Activated CD4-positive, alpha-beta T cell treated with anti-CD3 and anti-CD28 coated beads, Interleukin-2, Interleukin-4, amounts not matched to agents 100 ng/mL and 50 ng/mL, durations not matched to agents 16 hours and 8 hours (primary cell): ENCODE data around the gene LSM12.
"Not testable (repeated sequence)": the region's sequence is repeated elsewhere in the genome, so short reads cannot be mapped to it uniquely, and the experiment has no call there.

Source experiments
- DNase-seq: peaks from one replicate; pipeline ENCODE4 v3.0.0-alpha.2; 2020; ENCODE audit warnings: low spot score

The LSM12 gene

GRCh38 chr17:44007346-44008204, 58.9 kb downstream of the LSM12 start:
- no peak for DNase-seq

DNA sequence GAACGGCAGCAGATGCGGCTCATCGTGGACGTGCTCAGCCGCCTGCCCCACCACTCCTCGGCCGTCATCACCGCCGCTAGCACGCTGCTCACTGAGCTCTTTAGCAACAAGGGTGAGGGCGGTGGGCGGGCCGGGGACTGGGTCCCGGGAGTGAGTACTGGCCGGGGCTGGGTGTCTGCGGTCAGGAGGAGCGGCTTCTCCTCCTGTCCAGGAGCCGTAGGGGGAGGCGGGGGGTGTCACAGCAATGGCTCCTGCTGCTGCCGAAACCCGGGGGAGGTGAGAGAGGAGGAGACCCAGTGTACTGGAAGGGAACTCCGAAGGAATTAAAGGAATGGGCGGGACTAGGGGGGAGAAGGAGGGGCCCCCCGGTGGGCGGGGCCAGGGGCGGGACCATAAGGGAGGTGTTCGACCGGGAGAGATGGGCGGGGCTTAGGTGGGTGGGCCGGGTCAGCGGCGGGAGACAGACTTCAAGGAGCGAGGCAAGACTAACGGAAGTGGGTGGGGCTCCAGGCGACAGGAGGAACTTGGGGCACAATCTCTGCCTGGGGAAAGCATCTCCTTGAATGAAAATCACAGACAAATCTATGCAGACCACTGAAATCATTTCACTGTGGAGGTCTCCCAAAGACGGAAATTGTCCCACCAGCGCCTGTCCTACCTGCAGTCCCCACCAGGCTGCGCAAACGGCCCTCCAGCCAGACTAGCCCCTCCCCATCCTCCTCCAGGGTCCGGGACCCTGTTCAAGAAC, 59.7 kb downstream of the LSM12 start:
- DNase-seq, result peak; percentile 98

DNA sequence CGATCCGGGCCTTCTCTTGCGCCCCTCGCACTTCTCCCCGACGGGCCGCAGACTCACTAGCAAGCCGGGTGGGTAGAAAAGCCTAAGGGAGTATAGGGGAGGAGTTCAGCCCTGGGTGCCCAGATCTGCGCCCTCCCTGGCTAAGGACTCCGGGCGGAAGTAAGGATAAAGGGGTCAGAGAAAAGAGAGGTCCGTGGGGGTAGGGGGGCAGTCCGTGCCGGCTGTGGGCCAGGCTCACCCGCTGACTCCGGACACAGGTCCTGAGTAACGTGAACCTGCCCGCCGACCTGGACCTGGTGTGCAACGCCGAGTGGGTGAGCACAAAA, 60.2 kb downstream of the LSM12 start:
- DNase-seq, result no peak

DNA sequence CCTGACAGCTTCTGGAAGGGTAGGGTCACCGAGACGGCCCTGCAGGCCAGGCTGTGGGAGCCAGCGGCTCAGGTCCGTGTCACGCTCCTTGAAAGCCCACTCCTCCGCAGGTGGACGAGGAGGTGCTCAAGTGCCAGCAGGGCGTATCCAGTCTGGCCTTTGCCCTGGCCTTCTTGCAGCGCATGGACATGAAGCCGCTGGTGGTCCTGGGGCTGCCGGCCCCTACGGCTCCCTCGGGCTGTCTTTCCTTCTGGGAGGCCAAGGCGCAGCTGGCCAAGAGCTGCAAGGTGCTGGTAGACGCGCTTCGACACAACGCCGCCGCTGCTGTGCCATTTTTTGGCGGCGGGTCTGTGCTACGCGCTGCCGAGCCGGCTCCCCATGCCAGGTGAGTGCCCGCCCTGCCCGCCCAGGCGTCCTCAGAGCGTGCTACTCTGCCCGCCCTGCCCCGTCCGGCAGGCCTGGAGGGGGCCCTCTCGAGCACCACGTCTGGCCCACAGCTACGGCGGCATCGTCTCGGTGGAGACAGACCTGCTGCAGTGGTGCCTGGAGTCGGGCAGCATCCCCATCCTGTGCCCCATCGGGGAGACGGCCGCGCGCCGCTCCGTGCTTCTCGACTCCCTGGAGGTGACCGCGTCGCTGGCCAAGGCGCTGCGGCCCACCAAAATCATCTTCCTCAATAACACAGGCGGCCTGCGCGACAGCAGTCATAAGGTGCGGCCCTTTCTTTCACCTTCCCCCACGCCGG, 60.8 kb downstream of the LSM12 start:
- no peak for DNase-seq

- no peak for DNase-seq
Measured at GRCh38 chr17:44004761-44005526, 61.5 kb downstream of the LSM12 start.

GRCh38 chr17:44004077-44004760, 62.3 kb downstream of the LSM12 start, which contains the start of gene NAGS:
Gene NAGS, plus strand, starts transcription at chr17:44004622. Its CDS starts 42 bp downstream, at chr17:44004664.
- no peak for DNase-seq

DNA sequence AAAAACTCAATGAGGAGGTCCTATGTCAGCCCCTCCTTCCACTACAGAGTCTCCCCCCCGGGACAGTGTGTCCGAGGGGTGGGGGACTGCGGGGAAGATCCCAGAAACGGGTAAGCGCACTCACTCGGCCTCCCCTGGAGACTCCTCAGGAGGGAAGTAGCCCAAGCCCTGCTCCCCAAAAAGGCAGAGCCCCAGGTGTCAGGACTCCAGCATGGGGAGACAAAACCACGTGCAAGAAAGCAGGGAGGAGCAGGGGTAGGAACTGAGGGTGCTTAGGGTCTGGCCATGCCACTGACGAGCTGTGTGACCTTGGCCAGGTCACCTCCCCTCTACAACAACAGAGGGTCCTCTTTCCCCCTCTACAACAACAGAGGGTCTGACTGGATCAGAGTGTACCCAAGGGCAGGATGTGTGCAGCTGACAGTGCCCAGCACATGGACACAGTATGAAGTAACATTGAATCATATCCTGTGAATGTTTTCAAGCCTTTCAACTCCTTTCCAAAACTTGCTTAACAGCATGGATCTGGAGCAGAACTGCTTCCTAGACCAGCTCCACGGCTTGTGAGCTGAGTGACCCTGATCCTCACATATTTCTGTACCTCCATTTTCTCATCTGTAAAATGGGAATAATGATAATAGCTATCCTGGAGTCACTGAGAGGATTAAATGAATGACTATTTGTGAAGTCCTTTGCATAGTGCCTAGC, 64.2 kb downstream of the LSM12 start:
- DNase-seq, result no peak

GRCh38 chr17:44001461-44001920, 65.0 kb downstream of the LSM12 start:
- no peak for DNase-seq

- DNase-seq, result no peak
Measured at GRCh38 chr17:44000871-44001460, 65.5 kb downstream of the LSM12 start.

GRCh38 chr17:44000141-44000860, 66.2 kb downstream of the LSM12 start:
- no peak for DNase-seq

DNA sequence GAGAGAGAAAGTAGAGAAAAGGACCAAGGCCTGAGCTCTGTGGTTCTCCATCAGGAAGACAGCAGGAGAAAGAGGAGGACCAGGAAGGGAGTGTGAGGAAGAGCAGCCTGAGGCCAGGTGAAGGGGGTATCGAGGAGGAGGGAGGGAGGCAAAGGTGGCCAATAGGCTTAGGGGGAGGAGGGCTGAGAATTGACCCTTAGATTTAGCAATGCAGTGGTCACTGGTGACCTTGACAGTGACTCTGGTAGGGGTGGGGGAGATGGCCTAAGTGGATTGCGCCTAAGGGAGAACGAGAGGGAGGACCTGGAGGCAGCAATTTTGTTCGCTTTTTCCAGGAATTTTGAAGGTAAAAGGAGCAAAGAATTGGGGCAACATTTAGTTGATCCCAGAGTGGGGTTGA, 67.4 kb downstream of the LSM12 start:
- no peak for DNase-seq

- DNase-seq, result no peak
Measured at GRCh38 chr17:43998552-43998951, 67.9 kb downstream of the LSM12 start.

DNA sequence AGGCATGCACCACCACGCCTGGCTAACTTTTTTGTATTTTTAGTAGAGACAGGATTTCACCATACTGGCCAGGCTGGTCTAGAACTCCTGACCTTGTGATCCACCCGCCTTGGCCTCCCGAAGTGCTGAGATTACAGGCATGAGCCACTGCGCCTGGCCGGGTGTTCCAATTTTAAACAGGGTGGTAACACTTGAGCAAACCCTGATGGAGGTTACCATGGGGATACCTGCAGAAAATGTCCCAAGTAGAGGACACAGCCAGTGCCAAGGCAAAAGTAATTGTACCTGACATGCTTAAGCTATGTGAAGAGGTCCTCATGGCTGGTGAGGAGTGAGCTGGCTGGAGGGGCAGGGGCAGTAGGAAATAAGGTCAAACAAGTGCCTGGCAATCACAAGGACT, 69.3 kb downstream of the LSM12 start:
- DNase-seq, result not testable (repeated sequence)

GRCh38 chr17:43995150-43995471, 71.4 kb downstream of the LSM12 start:
- DNase-seq, result no peak

DNA sequence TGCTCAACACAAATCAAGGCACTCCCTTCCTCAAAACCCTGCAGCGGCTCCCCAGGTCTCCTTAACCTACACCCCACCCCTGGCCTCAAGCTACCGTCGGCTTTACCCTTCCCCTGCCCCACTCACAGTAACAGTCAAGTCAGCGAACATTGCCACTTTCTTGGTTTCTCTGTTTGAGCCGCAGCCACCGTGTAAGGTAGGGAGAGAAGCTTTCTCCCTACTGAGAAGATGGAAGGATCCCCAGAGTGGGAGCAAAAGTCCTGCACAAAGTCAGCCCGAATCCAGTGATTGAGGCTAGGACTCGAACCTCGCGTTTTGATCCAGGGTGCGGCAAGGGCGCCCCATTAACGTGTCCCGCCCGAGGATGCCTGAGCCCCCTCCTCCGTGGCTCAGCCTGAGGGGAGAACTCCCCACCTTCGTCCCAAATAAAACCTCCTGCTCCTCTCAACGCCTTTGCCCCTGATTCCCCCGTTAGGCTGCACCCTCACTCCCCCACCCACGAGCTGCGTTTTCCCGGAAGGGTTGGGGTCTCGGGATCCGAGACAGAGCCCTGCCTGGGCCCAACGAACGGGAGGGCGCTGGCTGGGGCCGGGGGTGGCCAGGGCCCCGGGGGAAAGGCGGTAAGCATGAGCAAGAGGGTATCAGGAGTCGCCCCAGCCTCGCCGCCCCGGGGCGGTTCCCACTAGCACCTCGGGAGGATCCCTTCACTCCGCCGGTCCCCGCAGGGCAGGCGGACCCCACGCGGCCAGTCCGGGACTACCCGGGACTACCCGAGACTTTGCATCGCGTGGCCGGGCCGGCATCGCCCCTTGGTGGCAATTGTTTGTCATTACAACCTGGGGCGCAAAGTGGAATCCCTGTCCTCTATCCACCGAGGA, 72.0 kb downstream of the LSM12 start:
- peak; percentile 68 for DNase-seq

DNA sequence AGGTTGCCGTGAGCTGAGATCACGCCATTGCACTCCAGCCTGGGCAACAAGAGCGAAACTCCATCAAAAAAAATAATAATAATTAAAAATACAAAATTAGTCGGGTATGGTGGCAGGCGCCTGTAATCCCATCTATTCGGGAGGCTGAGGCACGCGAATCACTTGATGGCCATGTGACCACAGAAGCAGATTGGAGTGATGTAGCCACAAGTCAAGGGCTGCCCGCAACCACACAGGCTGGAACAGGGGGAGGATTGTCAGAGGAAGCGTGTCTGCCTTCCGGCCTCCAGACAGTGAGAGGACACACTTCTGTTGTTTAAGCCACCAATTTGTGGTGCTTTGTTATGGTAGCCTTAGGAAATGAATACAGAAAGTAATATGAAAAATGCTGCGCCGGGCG, 73.8 kb downstream of the LSM12 start:
- DNase-seq, result no peak

GRCh38 chr17:43988301-43988700, 78.2 kb downstream of the LSM12 start:
- DNase-seq, result no peak

GRCh38 chr17:43987131-43988021, 79.1 kb downstream of the LSM12 start:
- no peak for DNase-seq
